Calu3 (cell line): ENCODE data around the gene ATP2B1. TPM values are rescaled to one million over a fixed set of nuclear protein-coding genes. Genes with fewer than 3 reads are reported as not detected.
A peak's percentile ranks its signal among the peaks of the same experiment; 100 is the strongest.

ENCODE experiments used
- BruUV-seq: library from RNA; stranded (reverse); fragments of 400-500 nt; replicated peaks from 2 replicates; lab custom pipeline; 2021; lab: Mats Ljungman, UMichigan
- CTCF ChIA-PET: fragments of 300-600 bp; sonication (Branson Sonifier 250); formaldehyde crosslinking; loops from one replicate; lab custom pipeline; 2022; ENCODE audit warnings: antibody characterized with exemption; lab: Charles Lee
- DNase-seq: peaks from one replicate; pipeline ENCODE4 v3.0.0; 2022
- H3K27ac Mint-ChIP-seq: one replicate; pipeline ENCODE4 v1.8.0; 2022; ENCODE audit warnings: mixed read lengths; ENCODE audit not compliant: unreplicated experiment
- H3K27me3 Mint-ChIP-seq: one replicate; pipeline ENCODE4 v1.8.0; 2022; ENCODE audit warnings: mixed read lengths; ENCODE audit not compliant: unreplicated experiment
- H3K36me3 Mint-ChIP-seq: one replicate; pipeline ENCODE4 v1.8.0; 2022; ENCODE audit warnings: mild to moderate bottlenecking, moderate library complexity, mixed read lengths; ENCODE audit not compliant: insufficient read depth, unreplicated experiment
- H3K4me1 Mint-ChIP-seq: one replicate; pipeline ENCODE4 v1.8.0; 2022; ENCODE audit warnings: mild to moderate bottlenecking, low read depth, mixed read lengths; ENCODE audit not compliant: unreplicated experiment
- H3K4me3 Mint-ChIP-seq: one replicate; pipeline ENCODE4 v1.8.0; 2022; ENCODE audit warnings: mild to moderate bottlenecking, low read depth, moderate library complexity, mixed read lengths; ENCODE audit not compliant: unreplicated experiment
- H3K9me3 Mint-ChIP-seq: one replicate; pipeline ENCODE4 v1.8.0; 2022; ENCODE audit warnings: low read depth, mixed read lengths; ENCODE audit not compliant: unreplicated experiment
- CTCF ChIP-seq: fragments of 200-600 bp; IDR thresholded peaks from one replicate; pipeline ENCODE4 v1.8.0; 2022; ENCODE audit warnings: antibody characterized with exemption; ENCODE audit not compliant: unreplicated experiment
- intact Hi-C: fragments of 100-400 bp; cut with micrococcal nuclease; formaldehyde crosslinking; loops from one replicate; pipeline ENCODE4 v1.10.0; 2022; ENCODE audit not compliant: unreplicated experiment
- total RNA-seq: library from RNA; stranded (reverse); gene quantifications from 2 replicates; pipeline ENCODE4 v1.2.3, GENCODE V29; 2022

The ATP2B1 gene
- total RNA-seq, 1 experiment from 2014 or later = 73.6 TPM

GRCh38 chr12:89566615-89567014 lies 142.0 kb downstream of the ATP2B1 start:
- DNase-seq = no peak
- no TSS peak for BruUV-seq
- Mint-ChIP-seq H3K36me3 (no peaks in the 10 kb centered on the region), H3K27ac (no peak overlapping the region), H3K4me1 (no peaks in the 10 kb centered on the region), H3K4me3 (no peak overlapping the region), H3K27me3 (no peaks in the 10 kb centered on the region), H3K9me3 (no peaks in the 10 kb centered on the region)
- intact Hi-C loops = no loop called here
- TF ChIP-seq CTCF = no peak
- CTCF ChIA-PET = no interaction called here

- H3K4me1 Mint-ChIP-seq = no peaks in the 10 kb centered on the region
- no peak overlapping the region for H3K27ac Mint-ChIP-seq
- H3K36me3 Mint-ChIP-seq = no peaks in the 10 kb centered on the region
- CTCF ChIA-PET = interaction anchor here (0.7 kb wide), 1 partner anchor 385 kb away, joined by 3 read pairs; no protein-coding TSS in a partner anchor
- H3K9me3 Mint-ChIP-seq = no peaks in the 10 kb centered on the region
- DNase-seq = no peak
- no peak overlapping the region for H3K4me3 Mint-ChIP-seq
- no peak for TF ChIP-seq CTCF
- H3K27me3 Mint-ChIP-seq = no peaks in the 10 kb centered on the region
- intact Hi-C loops = no loop called here
- no TSS peak for BruUV-seq
Measured at GRCh38 chr12:89565002-89565401, 143.6 kb downstream of the ATP2B1 start.

- no peak for DNase-seq
- TF ChIP-seq CTCF = no peak
- CTCF ChIA-PET = no interaction called here
- Mint-ChIP-seq H3K27ac (no peak overlapping the region), H3K9me3 (no peaks in the 10 kb centered on the region), H3K27me3 (no peaks in the 10 kb centered on the region), H3K36me3 (peaks cover 11% of the 10 kb centered on the region), H3K4me1 (peaks cover 15% of the 10 kb centered on the region), H3K4me3 (no peak overlapping the region)
- no TSS peak for BruUV-seq
- intact Hi-C loops = no loop called here
Measured at GRCh38 chr12:89559753-89560152, 148.9 kb downstream of the ATP2B1 start.

- H3K27me3 Mint-ChIP-seq = no peaks in the 10 kb centered on the region
- intact Hi-C loops = no loop called here
Measured at GRCh38 chr12:89556976-89557375, 151.7 kb downstream of the ATP2B1 start.

More at GRCh38 chr12:89556976-89557375, 151.7 kb downstream of the ATP2B1 start:
- no TSS peak for BruUV-seq
- TF ChIP-seq CTCF = no peak
- Mint-ChIP-seq H3K27ac (peak overlapping the region; percentile 71), H3K4me1 (peaks cover 15% of the 10 kb centered on the region), H3K36me3 (peaks cover 11% of the 10 kb centered on the region), H3K4me3 (no peak overlapping the region), H3K9me3 (peaks cover 3% of the 10 kb centered on the region)
- DNase-seq = peak; percentile 53
- CTCF ChIA-PET = interaction anchor here (1.2 kb wide), 1 partner anchor 10 kb away, joined by 3 read pairs; no protein-coding TSS in a partner anchor
